Loucy (cell line): ENCODE measurements around the gene DRP2.

Experiments used
- H2AFZ ChIP-seq: fragments of 200-600 bp; sonication (generic); 2 replicates; pipeline ENCODE4 v1.6.0; 2016; ENCODE audit warnings: antibody characterized with exemption, mild to moderate bottlenecking, low read length, moderate library complexity
- H3F3A ChIP-seq: fragments of 200-600 bp; 2 replicates; pipeline ENCODE4 v1.6.0; 2016; ENCODE audit warnings: antibody characterized with exemption, low read depth, mild to moderate bottlenecking
- H3K27me3 ChIP-seq: fragments of 200-600 bp; sonication (generic); 2 replicates; pipeline ENCODE4 v1.6.1; 2014; ENCODE audit warnings: low read length, mild to moderate bottlenecking; ENCODE audit not compliant: insufficient read depth, poor library complexity, severe bottlenecking
- H3K36me3 ChIP-seq: fragments of 200-600 bp; sonication (generic); 2 replicates; pipeline ENCODE4 v1.6.1; 2016; ENCODE audit warnings: low read length; ENCODE audit not compliant: insufficient read depth
- H3K4me1 ChIP-seq: fragments of 200-600 bp; sonication (generic); 2 replicates; pipeline ENCODE4 v1.5.1; 2014; ENCODE audit warnings: low read length, mild to moderate bottlenecking; ENCODE audit not compliant: insufficient read depth, poor library complexity, severe bottlenecking
- H3K4me2 ChIP-seq: fragments of 200-600 bp; sonication (generic); 2 replicates; pipeline ENCODE4 v1.6.0; 2014; ENCODE audit warnings: antibody characterized with exemption, low read length, low read depth, mild to moderate bottlenecking; ENCODE audit not compliant: poor library complexity, severe bottlenecking
- H3K4me3 ChIP-seq: fragments of 200-600 bp; sonication (generic); 2 replicates; pipeline ENCODE4 v1.5.1; 2014; ENCODE audit warnings: low read length, mild to moderate bottlenecking, mixed read lengths; ENCODE audit not compliant: poor library complexity, severe bottlenecking
- H3K79me2 ChIP-seq: fragments of 200-600 bp; sonication (generic); 2 replicates; pipeline ENCODE4 v1.6.1; 2014; ENCODE audit warnings: low read length; ENCODE audit not compliant: insufficient read depth
- H3K9ac ChIP-seq: fragments of 200-600 bp; sonication (generic); 2 replicates; pipeline ENCODE4 v1.6.0; 2014; ENCODE audit warnings: mild to moderate bottlenecking, low read depth, low read length, moderate library complexity; ENCODE audit not compliant: poor library complexity, severe bottlenecking
- H3K9me2 ChIP-seq: fragments of 200-600 bp; sonication (generic); replicated peaks from 2 replicates; pipeline ENCODE4 v1.6.1; 2016; ENCODE audit warnings: low read depth, low read length, mixed read lengths
- H3K9me3 ChIP-seq: fragments of 200-600 bp; sonication (generic); 2 replicates; pipeline ENCODE4 v1.6.1; 2014; ENCODE audit warnings: mild to moderate bottlenecking, antibody characterized with exemption, low read length, low read depth; ENCODE audit not compliant: insufficient read depth
- H4K20me1 ChIP-seq: fragments of 200-600 bp; sonication (generic); 2 replicates; pipeline ENCODE4 v1.6.0; 2014; ENCODE audit warnings: antibody characterized with exemption, low read length, mild to moderate bottlenecking; ENCODE audit not compliant: insufficient read depth, poor library complexity, severe bottlenecking
- EZH2phosphoT487 ChIP-seq: fragments of 200-600 bp; IDR thresholded peaks from 2 replicates; pipeline ENCODE4 v1.6.1; 2018; ENCODE audit warnings: antibody characterized with exemption, mild to moderate bottlenecking, moderate library complexity, borderline replicate concordance
- TF ChIP-seq, protein P1 (sequence below): fragments of 200-600 bp; sonication (generic); conservative IDR thresholded peaks from 2 replicates; pipeline ENCODE4 v1.5.1; 2014; ENCODE audit warnings: mild to moderate bottlenecking, antibody characterized with exemption, low read length

The DRP2 gene

DNA sequence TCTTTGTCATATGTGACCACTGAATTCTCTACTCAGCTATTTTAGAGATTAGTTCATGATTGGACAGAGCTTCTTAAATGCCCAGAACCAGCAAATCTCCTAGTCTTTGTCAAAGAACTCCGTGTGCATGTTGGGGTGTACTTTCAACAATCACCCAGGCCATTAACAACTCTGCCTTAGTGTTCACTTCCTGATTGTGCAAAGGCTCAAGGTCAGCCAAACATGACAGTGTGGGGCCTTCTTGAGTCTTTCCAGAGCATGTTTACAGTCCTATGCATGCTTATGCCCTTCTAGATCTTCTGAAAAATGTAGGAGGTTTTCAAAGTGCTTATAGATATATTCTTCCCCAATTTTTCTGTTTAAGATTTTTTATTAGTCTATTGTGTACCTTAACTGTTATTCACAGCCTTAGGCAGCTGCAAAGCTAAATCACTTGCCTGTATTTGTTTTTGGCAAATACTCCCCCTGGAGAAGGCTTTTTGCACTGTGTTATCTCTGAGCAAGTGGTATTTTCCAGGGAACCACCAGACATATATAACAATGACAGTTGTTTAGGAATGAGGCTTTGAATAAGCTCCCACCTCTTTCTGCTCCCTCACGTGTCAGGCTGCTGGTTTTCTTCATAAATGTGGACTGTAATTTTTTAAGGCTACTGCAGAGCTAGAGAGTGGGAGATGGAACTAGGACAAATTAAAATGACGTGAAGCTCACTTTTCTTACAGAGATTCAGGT is 24.0 kb upstream of the DRP2 start:
- H3K36me3 ChIP-seq: no peaks in the 10 kb centered on the region
- no peaks in the 10 kb centered on the region for H3K4me1 ChIP-seq
- H4K20me1 ChIP-seq: no peaks in the 10 kb centered on the region
- no peak overlapping the region for H3K9ac ChIP-seq
- no peak overlapping the region for H2AFZ ChIP-seq
- no peaks in the 10 kb centered on the region for H3F3A ChIP-seq
- H3K4me3 ChIP-seq: no peak overlapping the region
- H3K79me2 ChIP-seq: no peaks in the 10 kb centered on the region
- no peaks in the 10 kb centered on the region for H3K9me3 ChIP-seq
- H3K27me3 ChIP-seq: no peaks in the 10 kb centered on the region
- TF ChIP-seq, protein P1, sequence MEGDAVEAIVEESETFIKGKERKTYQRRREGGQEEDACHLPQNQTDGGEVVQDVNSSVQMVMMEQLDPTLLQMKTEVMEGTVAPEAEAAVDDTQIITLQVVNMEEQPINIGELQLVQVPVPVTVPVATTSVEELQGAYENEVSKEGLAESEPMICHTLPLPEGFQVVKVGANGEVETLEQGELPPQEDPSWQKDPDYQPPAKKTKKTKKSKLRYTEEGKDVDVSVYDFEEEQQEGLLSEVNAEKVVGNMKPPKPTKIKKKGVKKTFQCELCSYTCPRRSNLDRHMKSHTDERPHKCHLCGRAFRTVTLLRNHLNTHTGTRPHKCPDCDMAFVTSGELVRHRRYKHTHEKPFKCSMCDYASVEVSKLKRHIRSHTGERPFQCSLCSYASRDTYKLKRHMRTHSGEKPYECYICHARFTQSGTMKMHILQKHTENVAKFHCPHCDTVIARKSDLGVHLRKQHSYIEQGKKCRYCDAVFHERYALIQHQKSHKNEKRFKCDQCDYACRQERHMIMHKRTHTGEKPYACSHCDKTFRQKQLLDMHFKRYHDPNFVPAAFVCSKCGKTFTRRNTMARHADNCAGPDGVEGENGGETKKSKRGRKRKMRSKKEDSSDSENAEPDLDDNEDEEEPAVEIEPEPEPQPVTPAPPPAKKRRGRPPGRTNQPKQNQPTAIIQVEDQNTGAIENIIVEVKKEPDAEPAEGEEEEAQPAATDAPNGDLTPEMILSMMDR: no peak
- TF ChIP-seq EZH2phosphoT487: no peak
- H3K9me2 ChIP-seq: no peaks in the 10 kb centered on the region
- no peak overlapping the region for H3K4me2 ChIP-seq

DNA sequence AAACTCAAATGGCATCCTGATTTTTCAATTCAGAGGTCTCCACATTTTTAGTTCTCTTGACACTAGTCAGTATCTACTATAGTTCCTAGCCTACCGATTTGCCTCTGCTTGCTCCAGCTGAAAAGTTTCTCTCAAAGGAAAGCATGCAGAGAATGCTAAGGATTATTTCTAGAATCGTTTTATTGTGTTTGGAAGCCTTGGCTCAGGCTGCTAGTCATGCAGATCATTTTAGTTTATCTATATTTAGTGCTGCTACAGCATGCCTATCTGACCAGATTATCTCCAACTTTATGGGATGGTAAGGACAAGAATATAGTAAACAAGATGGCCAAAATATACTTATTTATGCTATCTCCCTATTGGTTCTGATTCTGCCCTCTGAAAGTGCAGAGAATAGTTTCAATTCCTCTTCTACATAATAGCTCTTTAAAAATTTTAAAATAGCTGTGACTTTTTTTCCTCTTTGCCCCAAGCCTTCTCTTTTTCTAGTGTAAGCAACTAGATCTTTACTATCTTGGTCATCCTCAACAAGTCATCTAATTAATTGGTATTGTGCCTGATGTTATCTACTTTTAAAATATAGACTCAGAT is 15.7 kb upstream of the DRP2 start:
- Histone ChIP-seq H3F3A (no peaks in the 10 kb centered on the region), H3K4me2 (no peak overlapping the region), H4K20me1 (no peaks in the 10 kb centered on the region), H3K4me1 (peaks cover 10% of the 10 kb centered on the region), H3K79me2 (no peaks in the 10 kb centered on the region), H3K27me3 (no peaks in the 10 kb centered on the region), H3K9me3 (no peaks in the 10 kb centered on the region), H3K4me3 (no peak overlapping the region), H2AFZ (no peak overlapping the region), H3K36me3 (no peaks in the 10 kb centered on the region), H3K9ac (no peak overlapping the region), H3K9me2 (no peaks in the 10 kb centered on the region)
- TF ChIP-seq, protein P1: no peak
- TF ChIP-seq EZH2phosphoT487: no peak

DNA sequence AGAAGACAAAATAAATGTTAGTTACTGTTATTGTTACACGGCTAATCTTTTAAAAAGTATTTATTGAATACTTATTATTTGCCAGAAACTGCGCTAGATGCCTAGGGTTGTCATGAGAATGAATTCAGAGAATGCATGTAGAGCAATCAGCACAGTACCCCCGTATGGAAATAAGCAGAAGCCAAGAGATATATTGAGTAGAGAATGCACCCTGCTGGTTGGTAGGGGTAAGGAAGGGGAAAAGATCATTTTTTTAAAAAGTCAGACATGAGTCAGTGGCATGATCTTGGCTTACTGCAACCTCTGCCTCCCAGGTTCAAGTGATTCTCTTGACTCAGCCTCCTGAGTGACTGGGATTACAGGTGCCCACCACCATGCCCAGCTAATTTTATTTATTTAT is 13.1 kb upstream of the DRP2 start:
- no peak for TF ChIP-seq EZH2phosphoT487
- TF ChIP-seq, protein P1: peak; percentile 55
- no peak overlapping the region for H3K4me3 ChIP-seq

More for the DNA sequence above, 13.1 kb upstream of the DRP2 start:
- Histone ChIP-seq H3K36me3 (no peaks in the 10 kb centered on the region), H3K9me3 (no peaks in the 10 kb centered on the region), H3K27me3 (no peaks in the 10 kb centered on the region), H2AFZ (no peak overlapping the region), H4K20me1 (no peaks in the 10 kb centered on the region), H3K4me1 (peaks cover 12% of the 10 kb centered on the region), H3F3A (no peaks in the 10 kb centered on the region), H3K4me2 (no peak overlapping the region), H3K79me2 (no peaks in the 10 kb centered on the region), H3K9me2 (no peaks in the 10 kb centered on the region), H3K9ac (no peak overlapping the region)
